Testis (tissue), 3 donors: ENCODE results near the gene TWSG1. TPM values are rescaled to one million over a fixed set of nuclear protein-coding genes. Genes with fewer than 3 reads are reported as not detected.
"Not testable (repeated sequence)": the region's sequence is repeated elsewhere in the genome, so short reads cannot be mapped to it uniquely, and the experiment has no call there.

Experiments used
- DNase-seq: peaks from one replicate; pipeline ENCODE4 v3.0.0-alpha.2; 2019
- H3K27ac ChIP-seq, 2 donors: fragments of 200-600 bp; sonication (generic); one replicate each; pipeline ENCODE4 v1.5.1; 2019
- H3K27me3 ChIP-seq: fragments of 200-600 bp; sonication (generic); one replicate; pipeline ENCODE4 v1.5.1; 2019
- H3K36me3 ChIP-seq: fragments of 200-600 bp; sonication (generic); one replicate; pipeline ENCODE4 v1.5.1; 2017; ENCODE audit warnings: low read depth; ENCODE audit errors: missing control alignments
- H3K4me1 ChIP-seq: fragments of 200-600 bp; sonication (generic); one replicate; pipeline ENCODE4 v1.5.1; 2019
- H3K4me3 ChIP-seq, 2 donors: fragments of 200-600 bp; sonication (generic); one replicate each; pipeline ENCODE4 v1.5.1; 2017 to 2019
- H3K9me3 ChIP-seq: fragments of 200-600 bp; sonication (generic); one replicate; pipeline ENCODE4 v1.5.1; 2017
- POLR2A ChIP-seq: fragments of 450-650 bp; IDR thresholded peaks from one replicate; pipeline ENCODE4 v1.6.1; 2017; ENCODE audit warnings: antibody characterized with exemption, mild to moderate bottlenecking, moderate library complexity
- WGBS, 2 donors: methylation state at CpG; one replicate each; pipeline ENCODE4 v1.1.5; 2018; 5-methylcytosine and 5-hydroxymethylcytosine counted together
- intact Hi-C: fragments of 100-400 bp; cut with DNase I; formaldehyde crosslinking; loops from one replicate; pipeline ENCODE4 v1.15.1; 2023; ENCODE audit warnings: low total_unique reads
- polyA plus RNA-seq: library from polyadenylated mRNA; stranded (reverse); fragments of 350-450 nt; fragmentation: Illumina TruSeq; extraction: RNeasy Lipid Tissue Mini Kit (QIAGEN cat#74804); gene quantifications from one replicate; pipeline ENCODE4 v1.2.3, GENCODE V29; 2014; ENCODE audit warnings: low read depth, low replicate concordance; ENCODE audit not compliant: insufficient read depth
- total RNA-seq, 2 donors: library from RNA; depleted of rRNA; stranded (reverse); fragments of >200 nt; gene quantifications; one replicate each; pipeline ENCODE4 v1.2.3, GENCODE V29; 2016
- TF ChIP-seq, protein P1 (sequence below), 3 experiments: fragments of 450-650 bp in 2 of 3; fragments of 200-600 bp in 1 of 3; sonication (generic) in 1 of 3; IDR thresholded peaks; one replicate each; pipeline ENCODE4 v1.5.1; 2016 to 2019; ENCODE audit warnings: antibody characterized with exemption in 3 of 3, mild to moderate bottlenecking in 2 of 3, moderate library complexity in 1 of 3

TWSG1 gene
- total and polyA plus RNA-seq, 3 donors from 2014 or later = 20.1 to 26.6 (median 23.8) TPM

DNA sequence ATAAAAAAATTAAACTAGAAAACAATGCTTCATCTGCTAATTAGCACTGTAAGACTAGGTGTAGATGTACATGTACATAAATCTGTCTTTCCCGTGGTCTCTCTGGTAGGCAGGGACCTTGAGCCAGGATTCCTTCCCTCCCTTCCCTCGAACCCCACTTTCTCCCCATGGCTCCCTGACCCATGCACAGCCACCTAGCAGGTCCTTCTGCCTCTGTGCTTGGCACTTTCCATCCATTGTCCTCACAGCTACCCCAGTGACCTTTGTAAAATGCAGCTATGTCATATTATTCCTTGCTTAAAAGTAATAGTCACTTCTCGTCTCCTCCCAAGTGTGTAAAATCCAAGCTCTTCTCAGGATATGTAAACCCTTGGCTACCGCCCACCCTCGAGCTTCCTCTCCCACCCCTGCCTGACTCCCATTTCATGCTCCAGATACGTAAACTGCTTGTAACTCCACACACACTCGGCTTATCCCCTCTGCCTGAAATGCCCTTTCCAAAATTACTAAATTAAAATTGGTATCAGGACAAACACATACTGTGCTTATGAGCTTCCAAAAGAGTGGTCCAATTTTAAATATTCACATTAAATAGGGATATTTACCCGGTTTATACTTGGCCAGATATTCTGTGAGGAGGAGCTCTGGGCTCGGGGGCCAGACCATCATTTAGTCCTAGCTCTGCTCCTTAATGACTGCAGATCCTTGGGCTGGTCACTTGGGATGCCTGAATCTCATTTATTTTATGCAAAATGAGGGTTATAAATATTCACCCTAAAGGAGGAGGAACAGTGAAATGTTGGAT lies 86.7 kb downstream of the TWSG1 start:
- H3K4me3 ChIP-seq = no peak overlapping the region
- TF ChIP-seq, protein P1, sequence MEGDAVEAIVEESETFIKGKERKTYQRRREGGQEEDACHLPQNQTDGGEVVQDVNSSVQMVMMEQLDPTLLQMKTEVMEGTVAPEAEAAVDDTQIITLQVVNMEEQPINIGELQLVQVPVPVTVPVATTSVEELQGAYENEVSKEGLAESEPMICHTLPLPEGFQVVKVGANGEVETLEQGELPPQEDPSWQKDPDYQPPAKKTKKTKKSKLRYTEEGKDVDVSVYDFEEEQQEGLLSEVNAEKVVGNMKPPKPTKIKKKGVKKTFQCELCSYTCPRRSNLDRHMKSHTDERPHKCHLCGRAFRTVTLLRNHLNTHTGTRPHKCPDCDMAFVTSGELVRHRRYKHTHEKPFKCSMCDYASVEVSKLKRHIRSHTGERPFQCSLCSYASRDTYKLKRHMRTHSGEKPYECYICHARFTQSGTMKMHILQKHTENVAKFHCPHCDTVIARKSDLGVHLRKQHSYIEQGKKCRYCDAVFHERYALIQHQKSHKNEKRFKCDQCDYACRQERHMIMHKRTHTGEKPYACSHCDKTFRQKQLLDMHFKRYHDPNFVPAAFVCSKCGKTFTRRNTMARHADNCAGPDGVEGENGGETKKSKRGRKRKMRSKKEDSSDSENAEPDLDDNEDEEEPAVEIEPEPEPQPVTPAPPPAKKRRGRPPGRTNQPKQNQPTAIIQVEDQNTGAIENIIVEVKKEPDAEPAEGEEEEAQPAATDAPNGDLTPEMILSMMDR (IDR thresholded peaks at IDR 0.05) = no peak
- no peak for TF ChIP-seq POLR2A
- no peaks in the 10 kb centered on the region for H3K27me3 ChIP-seq
- H3K9me3 ChIP-seq = no peaks in the 10 kb centered on the region
- no peaks in the 10 kb centered on the region for H3K36me3 ChIP-seq
- no peak for DNase-seq
- intact Hi-C loops = no loop called here
- WGBS, 2 donors = 81 to 82% methylated on average over 9 of the region's 9 CpGs
- peaks cover 9% of the 10 kb centered on the region for H3K4me1 ChIP-seq
- no peak overlapping the region for H3K27ac ChIP-seq

DNA sequence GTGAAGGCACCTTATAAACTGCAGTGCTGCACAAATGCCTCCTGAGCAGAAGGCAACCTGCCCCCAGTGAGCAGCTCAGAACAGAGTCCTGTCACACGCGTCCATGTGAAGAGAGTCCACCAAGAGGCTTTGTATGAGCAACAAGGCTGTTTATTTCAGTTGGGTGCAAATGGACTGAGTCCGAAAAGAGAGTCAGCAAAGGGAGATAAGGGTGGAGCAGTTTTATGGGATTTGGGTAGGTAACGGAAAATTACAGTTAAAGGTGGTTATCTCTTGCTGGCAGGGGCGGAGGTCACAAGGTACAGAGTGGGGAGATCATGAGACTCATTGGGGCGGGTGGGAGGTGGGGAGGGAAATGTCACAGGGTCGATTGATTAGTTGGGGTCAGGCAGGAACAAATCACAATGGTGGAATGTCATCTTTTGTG lies 87.3 kb downstream of the TWSG1 start:
- no peaks in the 10 kb centered on the region for H3K36me3 ChIP-seq
- TF ChIP-seq POLR2A = no peak
- TF ChIP-seq, protein P1 (IDR thresholded peaks at IDR 0.05) = no peak
- intact Hi-C loops = no loop called here
- no peak for DNase-seq
- 91% methylated on average over 7 of the region's 7 CpGs for WGBS, 2 donors
- no peak overlapping the region for H3K27ac ChIP-seq
- H3K4me1 ChIP-seq = peaks cover 8% of the 10 kb centered on the region
- H3K4me3 ChIP-seq = no peak overlapping the region
- H3K27me3 ChIP-seq = no peaks in the 10 kb centered on the region
- no peaks in the 10 kb centered on the region for H3K9me3 ChIP-seq

DNA sequence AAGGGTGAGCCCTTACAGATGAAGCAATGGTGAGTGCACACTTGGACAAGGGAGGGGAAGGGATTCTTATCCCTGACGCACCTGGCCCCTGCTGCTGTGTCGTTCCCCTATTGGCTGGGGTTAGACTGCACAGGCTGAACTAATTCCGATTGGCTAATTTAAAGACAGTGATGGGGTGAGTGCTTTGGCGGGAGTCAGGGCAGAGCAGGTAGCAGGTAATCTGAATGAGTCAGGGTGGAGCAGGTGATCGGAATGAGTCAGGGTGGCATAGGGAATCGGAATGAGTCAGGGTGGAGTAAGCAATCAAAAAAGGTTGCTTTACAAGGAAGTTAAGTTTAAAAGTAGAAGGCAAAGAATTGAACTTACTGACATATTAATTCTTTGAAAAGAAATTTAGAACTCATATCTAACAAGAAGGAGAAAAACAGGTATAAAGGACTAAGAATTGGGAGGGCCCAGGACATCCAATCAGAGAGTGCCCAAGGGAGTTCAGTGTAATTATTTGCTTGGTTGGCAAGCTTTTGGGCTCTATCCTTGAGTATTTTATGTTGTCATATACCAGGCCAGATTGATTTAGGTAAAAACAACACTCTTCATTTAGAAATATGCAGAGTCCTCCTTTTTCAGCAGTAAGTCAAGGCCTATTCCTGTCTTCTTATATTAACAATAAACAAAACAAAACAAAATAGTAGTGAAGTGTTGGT lies 88.4 kb downstream of the TWSG1 start:
- no peak overlapping the region for H3K4me3 ChIP-seq
- 97 to 99% methylated on average over 6 of the region's 6 CpGs for WGBS, 2 donors

DNA sequence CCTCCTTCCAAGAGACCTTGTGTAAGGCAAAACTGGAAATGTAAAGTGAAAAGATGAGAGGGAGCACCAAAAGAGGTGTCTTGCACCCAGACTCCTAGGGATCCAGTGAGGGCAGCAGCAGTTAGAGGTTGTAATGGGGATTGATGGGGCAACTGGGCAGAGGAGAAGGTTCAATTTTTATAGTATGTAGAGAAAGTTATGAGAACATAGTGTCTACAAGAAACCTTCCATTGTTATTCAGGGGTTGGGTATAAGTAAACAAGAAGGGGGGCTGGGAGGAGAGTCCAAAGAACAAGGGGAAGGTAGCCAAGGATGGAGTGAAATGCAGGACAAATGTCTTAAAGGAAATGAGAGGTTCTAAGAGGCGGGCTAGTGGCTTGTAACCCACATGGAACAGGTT lies 89.1 kb downstream of the TWSG1 start:
- H3K4me3 ChIP-seq, H3K27me3 ChIP-seq, H3K27ac ChIP-seq, H3K36me3 ChIP-seq, DNase-seq, intact Hi-C loops, H3K4me1 ChIP-seq, H3K9me3 ChIP-seq: not testable (repeated sequence)
- WGBS, 2 donors = 89 to 96% methylated on average over 1 of the region's 1 CpG

More for the DNA sequence above, 88.4 kb downstream of the TWSG1 start:
- Histone ChIP-seq H3K9me3 (no peaks in the 10 kb centered on the region), H3K36me3 (no peaks in the 10 kb centered on the region), H3K27me3 (no peaks in the 10 kb centered on the region), H3K27ac (no peak overlapping the region), H3K4me1 (no peaks in the 10 kb centered on the region)
- DNase-seq = no peak
- TF ChIP-seq, protein P1 (IDR thresholded peaks at IDR 0.05) = no peak
- no peak for TF ChIP-seq POLR2A
- intact Hi-C loops = no loop called here

DNA sequence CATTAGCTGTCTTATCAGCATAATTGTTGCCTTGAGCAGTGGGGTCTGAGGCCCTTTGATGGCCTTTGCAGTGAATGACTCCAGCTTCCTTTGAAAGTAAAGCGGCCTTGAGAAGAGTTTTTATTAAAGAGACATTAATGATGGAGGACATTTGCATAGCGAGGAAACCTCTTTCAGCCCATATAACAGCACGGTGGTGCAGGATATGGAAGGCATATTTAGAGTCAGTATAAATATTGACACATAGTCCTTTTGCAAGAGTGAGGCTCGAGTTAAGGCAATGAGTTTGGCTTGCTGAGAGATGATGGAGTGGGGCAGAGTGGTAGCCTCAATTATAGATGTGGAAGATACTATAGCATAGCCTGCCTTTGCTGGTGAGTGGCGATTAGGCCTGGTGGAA lies 89.7 kb downstream of the TWSG1 start:
- intact Hi-C loops, H3K4me3 ChIP-seq, DNase-seq: not testable (repeated sequence)

More for the DNA sequence above, 89.7 kb downstream of the TWSG1 start:
- H3K4me1 ChIP-seq, H3K9me3 ChIP-seq, H3K27me3 ChIP-seq, H3K36me3 ChIP-seq, H3K27ac ChIP-seq: not testable (repeated sequence)
- 82 to 95% methylated on average over 5 of the region's 5 CpGs for WGBS, 2 donors
